PC-3 (cell line): Measurements from ENCODE around the gene MXD1.

Experiments
- EZH2 ChIP-seq: fragments of 300-600 bp; sonication (generic); IDR thresholded peaks from one replicate; pipeline ENCODE4 v1.6.1; 2017; ENCODE audit warnings: antibody characterized with exemption, mild to moderate bottlenecking, low read length; ENCODE audit not compliant: unreplicated experiment
- EZH2phosphoT487 ChIP-seq: fragments of 300-600 bp; sonication (generic); IDR thresholded peaks from 2 replicates; pipeline ENCODE4 v1.6.1; 2018; ENCODE audit warnings: mild to moderate bottlenecking, antibody characterized with exemption, low read length, borderline replicate concordance
- TF ChIP-seq, protein P1 (sequence below): fragments of 300-600 bp; sonication (generic); conservative IDR thresholded peaks from 2 replicates; pipeline ENCODE4 v1.5.1; 2017; ENCODE audit warnings: antibody characterized with exemption, low read depth, mild to moderate bottlenecking, low read length

DNA sequence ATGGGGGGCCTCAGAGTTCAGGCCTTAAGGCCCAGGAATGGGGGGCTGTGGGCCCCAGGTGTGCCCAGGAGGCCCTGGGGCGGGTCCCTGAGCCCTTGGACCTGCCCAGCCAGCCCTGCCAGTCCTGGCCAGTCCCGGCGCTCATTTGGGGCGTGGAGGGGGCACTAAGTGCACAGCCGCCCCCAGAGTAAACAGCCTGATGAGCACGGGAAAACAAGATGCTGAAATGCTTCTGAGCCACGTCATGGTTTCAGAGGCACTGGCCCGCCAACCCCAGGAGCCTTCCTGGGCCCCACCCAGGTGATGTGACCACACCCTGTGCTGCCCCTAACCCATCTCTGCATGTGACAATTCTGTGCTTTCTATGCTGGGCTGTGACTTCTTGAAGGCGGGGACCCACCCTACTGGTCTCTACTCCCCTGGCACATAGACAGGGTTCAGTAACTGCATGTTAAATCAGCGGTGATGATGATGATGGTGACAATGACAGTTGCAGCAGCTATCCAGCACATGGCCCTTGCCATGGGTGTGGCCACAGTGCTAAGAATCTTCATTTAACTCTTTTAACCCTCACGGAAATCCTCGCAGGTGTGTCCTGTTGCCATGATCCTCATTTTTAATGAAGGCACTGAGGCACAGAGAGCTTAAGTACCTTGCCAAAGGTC lies 74.7 kb downstream of the MXD1 start:
- TF ChIP-seq, protein P1, sequence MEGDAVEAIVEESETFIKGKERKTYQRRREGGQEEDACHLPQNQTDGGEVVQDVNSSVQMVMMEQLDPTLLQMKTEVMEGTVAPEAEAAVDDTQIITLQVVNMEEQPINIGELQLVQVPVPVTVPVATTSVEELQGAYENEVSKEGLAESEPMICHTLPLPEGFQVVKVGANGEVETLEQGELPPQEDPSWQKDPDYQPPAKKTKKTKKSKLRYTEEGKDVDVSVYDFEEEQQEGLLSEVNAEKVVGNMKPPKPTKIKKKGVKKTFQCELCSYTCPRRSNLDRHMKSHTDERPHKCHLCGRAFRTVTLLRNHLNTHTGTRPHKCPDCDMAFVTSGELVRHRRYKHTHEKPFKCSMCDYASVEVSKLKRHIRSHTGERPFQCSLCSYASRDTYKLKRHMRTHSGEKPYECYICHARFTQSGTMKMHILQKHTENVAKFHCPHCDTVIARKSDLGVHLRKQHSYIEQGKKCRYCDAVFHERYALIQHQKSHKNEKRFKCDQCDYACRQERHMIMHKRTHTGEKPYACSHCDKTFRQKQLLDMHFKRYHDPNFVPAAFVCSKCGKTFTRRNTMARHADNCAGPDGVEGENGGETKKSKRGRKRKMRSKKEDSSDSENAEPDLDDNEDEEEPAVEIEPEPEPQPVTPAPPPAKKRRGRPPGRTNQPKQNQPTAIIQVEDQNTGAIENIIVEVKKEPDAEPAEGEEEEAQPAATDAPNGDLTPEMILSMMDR = no peak
- TF ChIP-seq EZH2 (no peak), EZH2phosphoT487 (no peak)
